K562 (cell line): Measurements from ENCODE around the gene DHX32. TPM values are rescaled to one million over a fixed set of nuclear protein-coding genes. Genes with fewer than 3 reads are reported as not detected.
"Not testable (repeated sequence)": the region's sequence is repeated elsewhere in the genome, so short reads cannot be mapped to it uniquely, and the experiment has no call there.

Source experiments
- ATAC-seq: fragments of 200-7000 bp; cut with Tn5 transposase; 3 replicates; pipeline ENCODE4 v1.9.1; 2020; ENCODE audit warnings: moderate library complexity
- BruUV-seq: library from RNA; stranded (reverse); fragments of 400-500 nt; replicated peaks from 2 replicates; lab custom pipeline; 2021; lab: Mats Ljungman, UMichigan
- CTCF ChIA-PET: fragments of 300-600 bp; formaldehyde crosslinking; extraction: SDS; loops from one replicate; lab custom pipeline; 2021; ENCODE audit warnings: low intra/inter-chr PET ratio; lab: Yijun Ruan, JAX
- POLR2A ChIA-PET: fragments of 300-600, 350-650 bp; sonication (Branson Sonifier 250); formaldehyde crosslinking; extraction: SDS; loops from one replicate; lab custom pipeline; 2021; ENCODE audit warnings: antibody characterized with exemption, inconsistent platforms; lab: Yijun Ruan, JAX
- DNase-seq, 4 experiments: peaks; one replicate each; pipeline versions ENCODE4 v3.0.0 to v3.0.0-alpha.2; 2011 to 2018; ENCODE audit warnings: low spot score in 3 of 4, mixed read lengths in 3 of 4; ENCODE audit errors: extremely low read depth in 1 of 4
- FAIRE-seq: peaks from 2 replicates; lab custom pipeline; 2011; peaks lifted over from hg19 to GRCh38; lab: Jason Lieb, UNC
- H2AFZ ChIP-seq: 2 replicates; pipeline ENCODE4 v1.6.0; 2011; ENCODE audit warnings: low read depth, low read length, control low read depth, inconsistent platforms
- H3K27ac ChIP-seq: fragments of 200-600 bp; 3 replicates; pipeline ENCODE4 v1.8.0; 2011; ENCODE audit warnings: low read depth, mild to moderate bottlenecking, control low read depth, inconsistent platforms, low read length, moderate library complexity, mixed read lengths; ENCODE audit errors: extremely low read depth
- H3K27me3 ChIP-seq, 2 experiments: fragments of 300-600 bp in 1 of 2; 2 replicates in 1 of 2; 3 replicates in 1 of 2; pipeline versions ENCODE4 v1.6.0 to v1.8.0; 2011; ENCODE audit warnings: inconsistent platforms in 2 of 2, low read length in 2 of 2, mild to moderate bottlenecking in 1 of 2, mixed read lengths in 1 of 2, moderate library complexity in 1 of 2; ENCODE audit not compliant: control insufficient read depth in 2 of 2, insufficient read depth in 2 of 2
- H3K36me3 ChIP-seq: fragments of 300-600 bp; 3 replicates; pipeline ENCODE4 v1.8.0; 2011; ENCODE audit warnings: mild to moderate bottlenecking, low read length, inconsistent platforms; ENCODE audit not compliant: control insufficient read depth, insufficient read depth
- H3K4me1 ChIP-seq, 2 experiments: fragments of 200-600 bp in 1 of 2; replicated peaks in 1 of 2; 2 replicates in 1 of 2; 3 replicates in 1 of 2; pipeline versions ENCODE4 v1.5.1 to v1.8.0; 2011; ENCODE audit warnings: inconsistent platforms in 2 of 2, low read length in 2 of 2, mild to moderate bottlenecking in 1 of 2, mixed read lengths in 1 of 2, moderate library complexity in 1 of 2; ENCODE audit not compliant: control insufficient read depth in 2 of 2, insufficient read depth in 2 of 2
- H3K4me2 ChIP-seq: 2 replicates; pipeline ENCODE4 v1.6.1; 2011; ENCODE audit warnings: low read length, control low read depth, inconsistent platforms, mixed read lengths; ENCODE audit not compliant: insufficient read depth
- H3K4me3 ChIP-seq: fragments of 200-600 bp; sonication (generic), shearing (Covaris generic); 2 replicates; pipeline ENCODE4 v1.5.1; 2016; ENCODE audit warnings: control low read depth, inconsistent platforms
- H3K79me2 ChIP-seq: fragments of 200-600 bp; 3 replicates; pipeline ENCODE4 v1.8.0; 2011; ENCODE audit warnings: low read length, inconsistent platforms; ENCODE audit not compliant: control insufficient read depth, insufficient read depth
- H3K9ac ChIP-seq, 2 experiments: 2 replicates each; pipeline versions ENCODE4 v1.6.0 to v1.6.1; 2011; ENCODE audit warnings: low read depth in 2 of 2, low read length in 2 of 2, control low read depth in 1 of 2, inconsistent platforms in 1 of 2, mild to moderate bottlenecking in 1 of 2, mixed read lengths in 1 of 2; ENCODE audit not compliant: insufficient read depth in 1 of 2
- H3K9me1 ChIP-seq: one replicate; pipeline ENCODE4 v1.6.0; 2011; ENCODE audit warnings: inconsistent platforms, mild to moderate bottlenecking, low read length, moderate library complexity; ENCODE audit not compliant: control insufficient read depth, insufficient read depth
- H3K9me3 ChIP-seq: replicated peaks from 2 replicates; pipeline ENCODE4 v1.5.1; 2011; ENCODE audit warnings: low read depth, low read length, inconsistent platforms; ENCODE audit not compliant: control insufficient read depth, insufficient read depth
- H4K20me1 ChIP-seq: replicated peaks from 2 replicates; pipeline ENCODE4 v1.6.1; 2011; ENCODE audit warnings: low read length, inconsistent platforms, mixed read lengths; ENCODE audit not compliant: control insufficient read depth, insufficient read depth
- CHD1 ChIP-seq: fragments of 200-600 bp; sonication (generic); IDR thresholded peaks from one replicate; pipeline ENCODE4 v1.6.1; 2012; ENCODE audit warnings: mild to moderate bottlenecking, moderate library complexity, low read length, inconsistent platforms
- CHD2 ChIP-seq: IDR thresholded peaks from 2 replicates; pipeline ENCODE4 v1.6.1; 2011; ENCODE audit warnings: low read depth, low read length
- E2F6 ChIP-seq, 2 experiments: IDR thresholded peaks; 2 replicates each; pipeline ENCODE4 v1.6.1; 2011; ENCODE audit warnings: borderline replicate concordance in 1 of 2, control low read depth in 1 of 2, low read depth in 1 of 2, low read length in 1 of 2, mild to moderate bottlenecking in 1 of 2, mixed read lengths in 1 of 2, moderate library complexity in 1 of 2; ENCODE audit not compliant: insufficient read depth in 1 of 2, insufficient read length in 1 of 2, poor library complexity in 1 of 2, severe bottlenecking in 1 of 2; ENCODE audit errors: extremely low read depth in 1 of 2
- HNRNPL ChIP-seq: fragments of 200-400 bp; formaldehyde crosslinking; IDR thresholded peaks from 2 replicates; pipeline ENCODE4 v1.6.1; 2017; ENCODE audit warnings: low read depth, mild to moderate bottlenecking, low read length
- KDM5B ChIP-seq: fragments of 200-600 bp; sonication (generic); IDR thresholded peaks from 2 replicates; pipeline ENCODE4 v1.6.1; 2012; ENCODE audit warnings: low read depth, mild to moderate bottlenecking, moderate library complexity, low read length, control low read depth, inconsistent platforms; ENCODE audit not compliant: insufficient replicate concordance
- L3MBTL2 ChIP-seq: fragments of 450-650 bp; IDR thresholded peaks from 2 replicates; pipeline ENCODE4 v1.6.1; 2016; ENCODE audit warnings: mild to moderate bottlenecking, moderate library complexity
- MYC ChIP-seq, 2 experiments: fragments of 250-450 bp in 1 of 2; sonication (Bioruptor Pico) in 1 of 2; IDR thresholded peaks; 2 replicates each; pipeline versions ENCODE4 v1.5.1 to v1.6.1; 2012 to 2021; ENCODE audit warnings: low read depth in 2 of 2, borderline replicate concordance in 1 of 2, improper control_type of control experiment in 1 of 2, low read length in 1 of 2, mild to moderate bottlenecking in 1 of 2, moderate library complexity in 1 of 2
- NFE2 ChIP-seq: IDR thresholded peaks from 2 replicates; pipeline ENCODE4 v1.6.1; 2014; ENCODE audit warnings: antibody characterized with exemption, low read depth
- PHF8 ChIP-seq: fragments of 200-600 bp; sonication (generic); IDR thresholded peaks from 2 replicates; pipeline ENCODE4 v1.6.1; 2012; ENCODE audit warnings: mixed run types, mild to moderate bottlenecking, inconsistent platforms, low read length, moderate library complexity, borderline replicate concordance
- POLR2G ChIP-seq: fragments of 200-400 bp; formaldehyde crosslinking; IDR thresholded peaks from 2 replicates; pipeline ENCODE4 v1.6.1; 2017; ENCODE audit warnings: low read depth, mild to moderate bottlenecking, antibody characterized with exemption, low read length, moderate library complexity
- RBBP5 ChIP-seq: fragments of 200-600 bp; sonication (generic); IDR thresholded peaks from 2 replicates; pipeline ENCODE4 v1.6.1; 2012; ENCODE audit warnings: borderline replicate concordance, mild to moderate bottlenecking, low read length, control low read depth, inconsistent platforms; ENCODE audit not compliant: insufficient read depth, poor library complexity, severe bottlenecking
- RBFOX2 ChIP-seq: fragments of 200-400 bp; formaldehyde crosslinking; IDR thresholded peaks from 2 replicates; pipeline ENCODE4 v1.6.1; 2017; ENCODE audit warnings: low read depth, mild to moderate bottlenecking, low read length, moderate library complexity
- SAFB ChIP-seq: fragments of 200-400 bp; formaldehyde crosslinking; IDR thresholded peaks from 2 replicates; pipeline ENCODE4 v1.6.1; 2017; ENCODE audit warnings: low read depth, low read length, borderline replicate concordance
- VEZF1 ChIP-seq: fragments of 200-800 bp; sonication (Bioruptor generic); IDR thresholded peaks from 2 replicates; pipeline ENCODE4 v1.6.1; 2017; ENCODE audit warnings: missing genetic modification characterization, missing compliant biosample characterization
- ZBTB7A ChIP-seq: IDR thresholded peaks from 2 replicates; pipeline ENCODE4 v1.6.1; 2011; ENCODE audit warnings: low read depth, mild to moderate bottlenecking, low read length, moderate library complexity, borderline replicate concordance; ENCODE audit not compliant: control insufficient read depth
- ZFX ChIP-seq: sonication (generic); formaldehyde crosslinking; IDR thresholded peaks from 2 replicates; pipeline ENCODE4 v1.8.0; 2022; ENCODE audit warnings: mild to moderate bottlenecking, missing genetic modification reagents, moderate library complexity
- WGBS: fragments of 100-300 bp; shearing (Covaris generic); methylation state at CpG from one replicate; pipeline ENCODE4 v1.1.6; 2016; ENCODE audit warnings: low coverage, mixed read lengths; ENCODE audit not compliant: insufficient coverage; ENCODE audit errors: missing lambda C conversion rate; 5-methylcytosine and 5-hydroxymethylcytosine counted together
- in situ Hi-C: fragments of 300-500 bp; cut with MboI; formaldehyde crosslinking; loops from 4 replicates; pipeline ENCODE4 v1.15.0; 2018; ENCODE audit warnings: inconsistent platforms, mixed read lengths
- intact Hi-C: fragments of 100-400 bp; cut with micrococcal nuclease; formaldehyde crosslinking; loops from 2 replicates; pipeline ENCODE4 v1.14.2; 2022
- polyA plus RNA-seq, 8 experiments: library from polyadenylated mRNA; depleted of rRNA in 4 of 8; stranded (reverse) in 5 of 8; unstranded in 3 of 8; fragments of >200 nt; fragmentation: Nextera tagmentation in 2 of 8; fragmentation: Illumina TruSeq in 1 of 8; extraction: Ambion mirVana in 2 of 8; extraction: Trizol in 1 of 8; gene quantifications; 2 replicates each; pipeline versions ENCODE4 v1.2.1 to v1.2.3, GENCODE V29; 2011 to 2014; ENCODE audit warnings: inconsistent platforms in 1 of 8, missing spikeins in 1 of 8
- total RNA-seq, 7 experiments: library from RNA; depleted of rRNA in 6 of 7; stranded (reverse); fragments of >200 nt in 6 of 7; fragmentation: Illumina TruSeq in 2 of 7; extraction: Trizol in 2 of 7; gene quantifications; 2 replicates each; pipeline versions ENCODE4 v1.2.1 to v1.2.3, GENCODE V29; 2011 to 2021; ENCODE audit warnings: low replicate concordance in 1 of 7

The DHX32 gene
- total and polyA plus RNA-seq, 9 of the 15 experiments (the other 6 are each of a cell fraction or from before 2014, with no cell fraction given): 5.8 to 23.5 (median 17.5) TPM

- H3K4me1 ChIP-seq; FAIRE-seq; H3K9me3 ChIP-seq; H3K79me2 ChIP-seq; in situ Hi-C loops; POLR2A ChIA-PET; H3K27me3 ChIP-seq; intact Hi-C loops; H3K9me1 ChIP-seq; H3K36me3 ChIP-seq; H4K20me1 ChIP-seq; CTCF ChIA-PET; TF ChIP-seq MYC (CRISPR knock-in tag; IDR thresholded peaks at IDR 0.05; ENCODE audit: borderline replicate concordance, low read depth): not testable (repeated sequence)
- Histone ChIP-seq H3K9ac (peak overlapping the region; percentile 63 to 93), H3K4me2 (peak overlapping the region; percentile 68), H2AFZ (peak overlapping the region; percentile 70), H3K27ac (peak overlapping the region; percentile 64; the same call in 2 of the 3 replicates), H3K4me3 (peak overlapping the region; percentile 68)
- TSS peak; percentile 56 for BruUV-seq
- WGBS: 3% methylated on average over 42 of the region's 50 CpGs
- ATAC-seq (peak; percentile 85), DNase-seq (peak; percentile 25 to 56 (median 36))
- peak; percentile 21 for TF ChIP-seq CHD1
- TF ChIP-seq E2F6 (IDR thresholded peaks at IDR 0.05; ENCODE audit: borderline replicate concordance in 1 of 2, extremely low read depth in 1 of 2, insufficient read depth in 1 of 2, insufficient read length in 1 of 2, low read depth in 1 of 2, low read length in 1 of 2, poor library complexity in 1 of 2, severe bottlenecking in 1 of 2): peak in 1 of 2 experiments; percentile 31
- TF ChIP-seq RBFOX2: peak; percentile 68
- peak; percentile 52 for TF ChIP-seq VEZF1 (CRISPR knock-in tag)
- peak; percentile 30; the same call in 1 of the 2 replicates for TF ChIP-seq MYC (IDR thresholded peaks at IDR 0.05; ENCODE audit: low read depth, low read length)
- TF ChIP-seq KDM5B: peak; percentile 45
- TF ChIP-seq L3MBTL2: peak; percentile 14; the same call in 1 of the 2 replicates
- peak; percentile 67; the same call in 1 of the 2 replicates for TF ChIP-seq ZFX (CRISPR knock-in tag)
- peak; percentile 48; the same call in 1 of the 2 replicates for TF ChIP-seq PHF8
- 0 out of 2 replicates have a peak, but pooled peaks have one; percentile 13 for TF ChIP-seq HNRNPL
- TF ChIP-seq NFE2: peak; percentile 53
- TF ChIP-seq SAFB: 0 out of 2 replicates have a peak, but pooled peaks have one; percentile 27
- TF ChIP-seq CHD2: peak; percentile 84
- TF ChIP-seq ZBTB7A: peak; percentile 61; the same call in 1 of the 2 replicates
- peak; percentile 76 for TF ChIP-seq POLR2G
- TF ChIP-seq RBBP5: peak; percentile 23
Observed at GRCh38 chr10:125895130-125896087, 14.3 kb upstream of the DHX32 start.
